NT2/D1 (cell line): ENCODE results near the gene BCCIP.
A peak's percentile ranks its signal among the peaks of the same experiment; 100 is the strongest.

Experiments used
- DNase-seq: peaks from one replicate; pipeline ENCODE4 v3.0.0-alpha.2; 2011; ENCODE audit warnings: low read depth, low spot score
- H3K27me3 ChIP-seq: 2 replicates; pipeline ENCODE4 v1.6.0; 2011; ENCODE audit warnings: mild to moderate bottlenecking; ENCODE audit not compliant: insufficient read length, insufficient read depth
- H3K36me3 ChIP-seq: 2 replicates; pipeline ENCODE4 v1.6.1; 2011; ENCODE audit warnings: mild to moderate bottlenecking, low read length, mixed read lengths; ENCODE audit not compliant: insufficient read depth, insufficient read length
- H3K4me1 ChIP-seq: 2 replicates; pipeline ENCODE4 v1.5.1; 2011; ENCODE audit not compliant: insufficient read depth, insufficient read length
- H3K4me3 ChIP-seq: 2 replicates; pipeline ENCODE4 v1.5.1; 2011; ENCODE audit warnings: low read depth; ENCODE audit not compliant: insufficient read length
- H3K9ac ChIP-seq: 2 replicates; pipeline ENCODE4 v1.6.0; 2011; ENCODE audit warnings: low read depth; ENCODE audit not compliant: insufficient read length
- H3K9me3 ChIP-seq: 2 replicates; pipeline ENCODE4 v1.5.1; 2011; ENCODE audit warnings: mild to moderate bottlenecking, low read length; ENCODE audit not compliant: insufficient read depth
- SUZ12 ChIP-seq: IDR thresholded peaks from 2 replicates; pipeline ENCODE4 v1.6.1; 2011; ENCODE audit not compliant: insufficient read length, insufficient read depth; ENCODE audit errors: extremely low read depth
- YY1 ChIP-seq: IDR thresholded peaks from 2 replicates; pipeline ENCODE4 v1.6.1; 2011; ENCODE audit not compliant: insufficient read length, insufficient read depth
- ZNF274 ChIP-seq: IDR thresholded peaks from 2 replicates; pipeline ENCODE4 v1.6.1; 2011; ENCODE audit warnings: mild to moderate bottlenecking, low read depth, low read length

BCCIP gene

DNA sequence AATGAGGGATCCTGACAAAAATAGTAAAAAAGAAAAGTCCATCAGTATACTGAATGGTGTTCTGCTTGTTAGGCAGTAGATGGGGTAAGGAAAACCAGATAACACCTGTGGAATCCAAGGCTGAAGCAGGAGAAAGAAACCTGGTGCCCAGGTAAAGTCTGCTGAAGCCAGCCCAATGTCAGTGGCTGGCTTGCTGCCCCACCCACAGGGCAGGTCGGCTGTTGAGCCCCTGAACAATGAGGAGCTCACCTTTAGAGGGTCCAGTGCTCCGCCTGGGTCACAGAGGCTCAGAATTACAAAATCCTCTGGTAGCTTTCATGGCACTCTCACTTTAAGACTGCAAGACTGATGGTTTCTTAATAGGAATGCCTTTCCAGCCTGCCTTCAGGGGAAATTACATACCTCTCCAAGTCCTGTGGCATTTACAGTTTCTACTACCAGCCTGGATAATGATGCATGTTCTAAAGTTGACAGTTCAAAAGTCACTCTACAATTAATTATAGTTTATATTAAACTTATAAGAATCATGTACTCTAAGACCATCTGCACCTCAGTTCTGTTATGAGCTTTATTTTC, 33.9 kb downstream of the BCCIP start:
- DNase-seq: no peak

DNA sequence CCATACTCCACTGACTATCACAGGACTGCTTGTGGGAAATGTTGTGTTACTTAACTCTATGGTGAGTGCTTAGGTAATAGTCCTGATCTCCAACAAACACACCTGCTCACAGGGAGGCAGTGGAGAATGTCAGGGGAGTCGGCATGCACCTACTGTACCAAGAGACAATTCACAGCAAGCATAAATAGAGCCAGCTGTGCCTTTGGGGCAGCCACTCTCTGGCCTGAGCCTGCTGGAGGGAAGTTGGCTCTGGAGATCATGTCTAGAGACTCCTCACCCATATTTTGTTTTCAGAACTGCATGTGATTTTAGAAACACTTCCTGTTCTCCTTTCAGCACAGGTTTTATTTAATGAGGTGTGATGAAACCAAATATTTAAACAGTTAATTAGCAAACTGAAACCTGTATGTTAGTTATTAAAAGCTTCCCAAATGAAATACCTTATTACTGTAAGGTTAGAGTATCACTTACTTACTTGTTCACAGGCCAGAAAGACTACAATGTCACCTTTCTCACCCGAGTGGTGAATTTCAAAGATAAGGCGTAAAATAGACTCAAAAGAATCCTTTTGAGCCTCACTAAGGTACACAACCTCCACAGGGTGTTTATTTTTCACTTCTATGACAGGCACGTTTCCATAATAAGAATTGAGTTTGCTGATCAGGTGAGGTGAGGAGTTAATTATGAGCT, 35.9 kb downstream of the BCCIP start:
- no peak overlapping the region for H3K4me3 ChIP-seq
- no peaks in the 10 kb centered on the region for H3K4me1 ChIP-seq
- peaks cover 14% of the 10 kb centered on the region for H3K36me3 ChIP-seq
- DNase-seq: no peak
- TF ChIP-seq ZNF274 (no peak), YY1 (no peak), SUZ12 (no peak)
- H3K9me3 ChIP-seq: no peaks in the 10 kb centered on the region
- H3K9ac ChIP-seq: no peak overlapping the region
- H3K27me3 ChIP-seq: no peaks in the 10 kb centered on the region

More for the DNA sequence above, 33.9 kb downstream of the BCCIP start:
- H3K27me3 ChIP-seq: no peaks in the 10 kb centered on the region
- no peak overlapping the region for H3K4me3 ChIP-seq
- no peak overlapping the region for H3K9ac ChIP-seq
- no peak for TF ChIP-seq YY1
- TF ChIP-seq ZNF274: no peak
- TF ChIP-seq SUZ12: no peak
- H3K4me1 ChIP-seq: no peaks in the 10 kb centered on the region
- peaks cover 15% of the 10 kb centered on the region for H3K36me3 ChIP-seq
- no peaks in the 10 kb centered on the region for H3K9me3 ChIP-seq

DNA sequence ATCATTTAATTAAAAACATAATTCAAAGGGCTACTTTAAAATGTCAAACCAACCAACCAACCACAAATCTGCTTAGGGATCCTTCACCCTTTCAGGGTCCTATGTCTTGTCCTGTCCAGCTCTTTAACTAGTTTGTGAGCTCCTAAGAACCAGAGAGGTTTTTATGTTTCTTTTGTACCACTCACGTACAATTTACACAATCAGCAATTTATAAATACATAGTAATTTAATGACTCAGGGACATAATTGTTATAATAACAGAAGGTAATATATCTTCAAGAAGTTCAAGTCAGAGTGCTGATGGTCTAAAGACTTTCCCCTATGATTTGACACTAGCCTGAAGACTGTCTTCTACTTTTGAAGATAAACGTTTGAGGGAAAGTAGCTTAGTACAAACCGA, 41.8 kb downstream of the BCCIP start:
- no peak for DNase-seq
- Histone ChIP-seq H3K27me3 (no peaks in the 10 kb centered on the region), H3K36me3 (peaks cover 20% of the 10 kb centered on the region), H3K4me1 (no peaks in the 10 kb centered on the region), H3K4me3 (no peak overlapping the region), H3K9ac (no peak overlapping the region), H3K9me3 (no peaks in the 10 kb centered on the region)
- TF ChIP-seq YY1 (no peak), ZNF274 (no peak), SUZ12 (no peak)

DNA sequence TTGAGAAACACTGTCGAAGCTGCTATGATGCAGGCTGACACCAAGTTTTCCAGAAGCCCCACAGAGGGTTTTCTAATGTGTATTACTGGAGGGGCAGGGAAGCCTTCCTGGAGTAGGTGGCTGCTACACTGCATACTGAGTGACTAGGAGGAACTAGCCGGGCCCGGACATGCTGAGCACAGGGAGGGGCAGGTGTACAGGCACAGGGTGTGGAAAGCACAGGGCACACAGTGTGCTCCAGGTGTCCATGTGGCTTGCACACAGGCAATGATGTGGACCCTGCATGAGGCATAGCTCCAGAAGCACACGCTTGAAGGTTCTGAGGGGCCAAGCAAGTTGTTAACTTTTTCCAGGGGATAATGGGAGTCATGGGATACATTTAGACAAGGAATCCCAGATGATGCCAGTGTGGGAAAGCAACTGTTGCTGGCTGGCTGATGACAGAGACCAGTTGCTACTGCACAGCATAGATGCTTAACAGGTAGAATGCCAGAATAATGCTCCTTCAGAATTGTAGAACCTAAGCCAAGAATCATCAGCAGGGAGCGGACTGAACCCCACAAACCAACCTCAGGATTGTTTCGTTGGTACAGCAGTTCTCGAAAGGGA, 43.2 kb downstream of the BCCIP start:
- Histone ChIP-seq H3K4me3 (no peak overlapping the region), H3K36me3 (peaks cover 20% of the 10 kb centered on the region), H3K4me1 (no peaks in the 10 kb centered on the region), H3K27me3 (no peaks in the 10 kb centered on the region), H3K9ac (no peak overlapping the region), H3K9me3 (no peaks in the 10 kb centered on the region)
- no peak for DNase-seq
- TF ChIP-seq YY1 (no peak), SUZ12 (no peak), ZNF274 (no peak)

DNA sequence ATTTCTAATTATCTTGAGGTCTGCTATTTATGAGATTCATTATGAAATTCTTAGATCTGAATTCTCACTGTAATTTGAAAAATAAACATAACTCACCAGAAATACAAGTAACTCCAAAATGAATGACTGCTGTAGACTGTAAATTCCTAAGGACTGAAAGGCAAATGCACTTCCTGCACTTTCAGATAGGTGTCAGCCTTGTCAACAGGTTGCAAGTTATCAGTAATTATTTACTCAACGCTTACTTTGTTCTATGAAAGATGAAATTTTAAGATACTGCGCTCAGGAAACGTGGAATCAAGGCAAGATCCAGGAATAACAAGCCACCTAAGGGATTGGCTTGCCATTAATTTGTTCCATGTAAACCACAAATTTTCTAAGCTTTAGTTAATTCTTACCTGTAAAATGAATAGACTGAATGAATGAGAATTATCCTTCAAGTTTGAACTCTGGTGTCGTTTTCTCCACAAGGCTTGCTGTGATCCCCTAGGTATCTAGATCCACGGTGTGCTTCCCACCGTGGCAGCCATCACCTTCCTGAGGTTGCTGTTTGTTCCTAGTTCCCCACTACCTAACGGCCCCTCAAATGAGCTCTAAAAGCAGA, 45.1 kb downstream of the BCCIP start:
- no peaks in the 10 kb centered on the region for H3K9me3 ChIP-seq
- TF ChIP-seq SUZ12: no peak
- TF ChIP-seq ZNF274: no peak
- TF ChIP-seq YY1: no peak
- peak; percentile 9 for DNase-seq
- no peaks in the 10 kb centered on the region for H3K27me3 ChIP-seq
- H3K9ac ChIP-seq: no peak overlapping the region
- no peak overlapping the region for H3K4me3 ChIP-seq
- H3K4me1 ChIP-seq: no peaks in the 10 kb centered on the region
- peaks cover 20% of the 10 kb centered on the region for H3K36me3 ChIP-seq

DNA sequence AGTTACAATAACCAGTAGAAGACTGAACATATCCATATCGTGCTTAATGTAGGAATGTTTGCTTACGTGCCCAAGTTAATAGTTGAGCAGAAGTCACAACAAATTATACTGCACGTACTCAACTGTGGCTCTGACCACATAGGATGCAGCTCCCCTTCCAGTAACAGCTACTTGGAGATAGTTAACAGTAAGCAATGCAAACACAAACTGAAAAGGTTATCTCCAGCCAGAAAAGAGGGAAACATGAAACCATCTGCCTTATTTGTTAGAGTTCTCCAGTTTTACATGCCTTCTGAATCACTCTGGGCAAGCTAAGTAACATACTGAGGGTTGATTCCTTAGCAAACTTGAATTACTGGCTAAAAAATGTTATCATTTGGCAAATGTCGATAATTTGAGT, 48.0 kb downstream of the BCCIP start:
- no peak for DNase-seq
- H3K4me1 ChIP-seq: no peaks in the 10 kb centered on the region

More for the DNA sequence above, 48.0 kb downstream of the BCCIP start:
- H3K36me3 ChIP-seq: peaks cover 12% of the 10 kb centered on the region
- H3K9ac ChIP-seq: no peak overlapping the region
- TF ChIP-seq SUZ12 (no peak), ZNF274 (no peak), YY1 (no peak)
- H3K9me3 ChIP-seq: peaks cover 10% of the 10 kb centered on the region
- H3K27me3 ChIP-seq: no peaks in the 10 kb centered on the region
- no peak overlapping the region for H3K4me3 ChIP-seq
